ENCODE results near the gene DUSP23. TPM values are rescaled to one million over a fixed set of nuclear protein-coding genes. Genes with fewer than 3 reads are reported as not detected.

The DUSP23 gene
- total RNA-seq, 1 donor from 2014 or later: 16.5 TPM

- H3K4me1 Mint-ChIP-seq (ENCODE audit: unreplicated experiment): peaks cover 13% of the 10 kb centered on the region
- DNase-seq (ENCODE audit: extremely low spot score, unreplicated experiment): no peak
- no peaks in the 10 kb centered on the region for H3K36me3 Mint-ChIP-seq (ENCODE audit: unreplicated experiment)
- H3K4me3 Mint-ChIP-seq (ENCODE audit: unreplicated experiment): no peak overlapping the region
- peaks cover under 1% of the 10 kb centered on the region for H3K27me3 Mint-ChIP-seq (ENCODE audit: unreplicated experiment)
- no peak overlapping the region for H3K27ac Mint-ChIP-seq (ENCODE audit: unreplicated experiment)
- TF ChIP-seq CTCF (IDR thresholded peaks at IDR 0.05): no peak
- no peaks in the 10 kb centered on the region for H3K9me3 Mint-ChIP-seq (ENCODE audit: unreplicated experiment)
Measured at GRCh38 chr1:159829822-159830465, 49.2 kb downstream of the DUSP23 start.

- Mint-ChIP-seq H3K4me1 (ENCODE audit: unreplicated experiment) (peaks cover 6% of the 10 kb centered on the region), H3K27me3 (ENCODE audit: unreplicated experiment) (no peaks in the 10 kb centered on the region), H3K27ac (ENCODE audit: unreplicated experiment) (no peak overlapping the region), H3K4me3 (ENCODE audit: unreplicated experiment) (no peak overlapping the region), H3K36me3 (ENCODE audit: unreplicated experiment) (no peaks in the 10 kb centered on the region), H3K9me3 (ENCODE audit: unreplicated experiment) (no peaks in the 10 kb centered on the region)
- no peak for TF ChIP-seq CTCF (IDR thresholded peaks at IDR 0.05)
- no peak for DNase-seq (ENCODE audit: extremely low spot score, unreplicated experiment)
Measured at GRCh38 chr1:159830722-159831121, 50.0 kb downstream of the DUSP23 start.

GRCh38 chr1:159831412-159832141 is 50.8 kb downstream of the DUSP23 start:
- Mint-ChIP-seq H3K27ac (ENCODE audit: unreplicated experiment) (no peak overlapping the region), H3K9me3 (ENCODE audit: unreplicated experiment) (no peaks in the 10 kb centered on the region), H3K4me1 (ENCODE audit: unreplicated experiment) (no peaks in the 10 kb centered on the region), H3K27me3 (ENCODE audit: unreplicated experiment) (no peaks in the 10 kb centered on the region), H3K4me3 (ENCODE audit: unreplicated experiment) (no peak overlapping the region), H3K36me3 (ENCODE audit: unreplicated experiment) (no peaks in the 10 kb centered on the region)
- DNase-seq (ENCODE audit: extremely low spot score, unreplicated experiment): no peak
- no peak for TF ChIP-seq CTCF (IDR thresholded peaks at IDR 0.05)

Other genes starting within 250 kb of the DUSP23 start
- gene OR10J5, start 245.0 kb upstream of the DUSP23 start, total RNA-seq: not detected in 2 replicates
- gene APCS, start 193.1 kb upstream of the DUSP23 start, total RNA-seq: not detected in 2 replicates
- gene CRP, start 66.4 kb upstream of the DUSP23 start, total RNA-seq: not detected in 2 replicates
- gene FCRL6, start 21.4 kb downstream of the DUSP23 start, total RNA-seq: not detected in 2 replicates
- gene SLAMF8, start 45.9 kb downstream of the DUSP23 start, total RNA-seq: not detected in 2 replicates
- gene VSIG8, start 81.7 kb downstream of the DUSP23 start, total RNA-seq: not detected in 2 replicates
- 0.52 and 0.83 TPM in 2 replicates for gene CFAP45, start 119.2 kb downstream of the DUSP23 start, total RNA-seq
- gene TAGLN2, start 144.5 kb downstream of the DUSP23 start, total RNA-seq: 161 and 169 TPM in 2 replicates
- not detected in 2 replicates for gene IGSF9, start 164.7 kb downstream of the DUSP23 start, total RNA-seq
- gene SLAMF9, start 173.3 kb downstream of the DUSP23 start, total RNA-seq: not detected in 2 replicates

Data from osteocyte (in vitro differentiated cells).